Iris pigment epithelial cell (primary cell): ENCODE data around the gene RIMKLB.
A peak's percentile ranks its signal among the peaks of the same experiment; 100 is the strongest.
"Not testable (repeated sequence)": the region's sequence is repeated elsewhere in the genome, so short reads cannot be mapped to it uniquely, and the experiment has no call there.

ENCODE experiments used
- DNase-seq: peaks from one replicate; pipeline ENCODE4 v3.0.0-alpha.2; 2011; ENCODE audit warnings: low read depth

RIMKLB gene

GRCh38 chr12:8773461-8773860 is 75.7 kb downstream of the RIMKLB start:
- no peak for DNase-seq

- DNase-seq = no peak
These were observed 81.5 kb downstream of the RIMKLB start for GRCh38 chr12:8779281-8779680.

GRCh38 chr12:8779862-8780261 is 82.1 kb downstream of the RIMKLB start:
- no peak for DNase-seq

- DNase-seq = peak; percentile 59
These were observed 82.6 kb downstream of the RIMKLB start for GRCh38 chr12:8780389-8780788.

DNA sequence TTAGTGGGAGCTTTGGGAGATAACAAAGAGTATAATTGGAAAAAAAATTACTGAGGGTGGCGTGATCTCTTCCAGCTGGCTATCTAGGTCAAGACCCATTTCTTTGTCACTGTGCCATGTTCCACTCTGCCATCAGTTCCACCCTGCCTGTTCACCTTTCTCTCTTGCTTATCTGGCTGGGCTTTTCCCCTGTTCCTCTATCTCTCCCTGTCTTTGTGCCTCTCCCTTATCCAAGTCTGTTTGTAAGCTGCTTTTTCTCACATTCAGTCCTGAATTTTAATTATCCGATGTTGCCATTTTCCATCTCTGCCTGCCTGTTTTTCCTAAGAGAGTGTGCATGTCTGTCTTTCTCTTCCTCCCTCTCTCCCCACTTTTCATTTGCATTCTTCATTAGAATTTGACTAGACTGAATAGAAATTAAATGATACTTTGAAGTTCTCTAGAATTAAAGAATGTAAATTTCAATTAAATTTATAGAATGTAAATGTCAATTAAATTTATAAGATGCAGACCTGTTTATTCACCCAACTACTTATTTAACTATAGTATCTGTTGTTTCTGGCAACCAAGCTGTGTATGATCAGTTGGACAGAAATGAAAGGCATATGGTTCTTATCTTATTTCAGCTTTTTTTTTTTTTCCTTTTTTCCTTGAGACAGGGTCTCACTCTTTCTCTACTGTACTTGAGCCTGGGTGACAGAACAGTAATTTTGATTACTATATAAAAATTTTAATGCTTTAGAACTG is 83.8 kb downstream of the RIMKLB start:
- DNase-seq = no peak

GRCh38 chr12:8784290-8784888 is 86.6 kb downstream of the RIMKLB start:
- no peak for DNase-seq

GRCh38 chr12:8785499-8785898 is 87.7 kb downstream of the RIMKLB start:
- no peak for DNase-seq

- DNase-seq = not testable (repeated sequence)
These were observed 89.4 kb downstream of the RIMKLB start for GRCh38 chr12:8787206-8787605.

GRCh38 chr12:8788706-8789105 is 90.9 kb downstream of the RIMKLB start:
- not testable (repeated sequence) for DNase-seq

- DNase-seq = not testable (repeated sequence)
These were observed 91.7 kb downstream of the RIMKLB start for GRCh38 chr12:8789341-8790013.

- DNase-seq = not testable (repeated sequence)
These were observed 95.4 kb downstream of the RIMKLB start for GRCh38 chr12:8793226-8793625.

GRCh38 chr12:8794611-8795010 is 96.8 kb downstream of the RIMKLB start:
- not testable (repeated sequence) for DNase-seq

DNA sequence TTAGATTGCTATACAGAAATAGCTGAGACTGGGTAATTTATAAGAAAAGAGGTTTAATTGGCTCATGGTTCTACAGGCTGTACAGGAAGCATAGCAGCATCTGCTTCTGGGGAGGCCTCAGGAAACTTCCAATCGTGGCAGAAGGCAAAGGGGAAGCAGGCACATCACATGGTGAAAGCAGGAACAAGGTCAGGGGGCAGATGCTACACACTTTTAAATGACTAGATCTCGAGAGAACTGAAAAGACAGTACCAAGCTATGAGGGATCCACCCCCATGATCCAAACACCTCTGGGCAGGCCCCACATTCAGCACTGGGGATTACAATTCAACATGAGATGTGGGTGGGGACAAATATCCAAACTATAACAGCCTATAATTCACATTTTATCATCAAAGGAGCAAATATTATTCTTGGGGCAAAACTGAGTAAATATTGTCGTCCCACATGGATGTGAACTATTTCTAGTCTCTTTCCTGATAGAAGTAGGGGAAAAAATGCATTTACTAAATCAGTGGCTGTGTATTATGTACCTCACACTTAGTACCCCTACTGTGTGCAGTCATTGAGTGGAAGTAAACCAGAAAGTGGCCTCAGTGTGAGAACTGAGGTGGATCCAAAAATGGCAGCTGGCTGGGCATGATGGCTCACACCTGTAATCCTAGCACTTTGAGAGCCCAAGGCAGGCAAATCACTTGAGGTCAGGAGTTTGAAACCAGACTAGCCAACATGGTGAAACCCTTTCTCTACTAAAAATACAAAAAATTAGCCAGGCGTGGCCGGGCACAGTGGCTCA is 99.2 kb downstream of the RIMKLB start:
- no peak for DNase-seq

DNA sequence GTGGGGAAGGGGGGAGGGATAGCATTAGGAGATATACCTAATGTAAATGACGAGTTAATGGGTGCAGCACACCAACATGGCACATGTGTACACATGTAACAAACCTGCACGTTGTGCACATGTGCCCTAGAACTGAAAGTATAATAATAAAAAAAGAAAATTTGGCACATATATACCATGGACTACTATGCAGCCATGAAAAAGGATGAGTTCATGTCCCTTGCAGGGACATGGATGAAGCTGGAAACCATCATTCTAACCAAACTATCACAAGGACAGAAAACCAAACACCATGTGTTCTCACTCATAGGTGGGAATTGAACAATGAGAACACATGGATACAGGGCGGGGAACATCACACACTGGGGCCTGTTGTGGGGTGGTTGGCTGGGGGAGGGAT is 103.4 kb downstream of the RIMKLB start:
- not testable (repeated sequence) for DNase-seq

DNA sequence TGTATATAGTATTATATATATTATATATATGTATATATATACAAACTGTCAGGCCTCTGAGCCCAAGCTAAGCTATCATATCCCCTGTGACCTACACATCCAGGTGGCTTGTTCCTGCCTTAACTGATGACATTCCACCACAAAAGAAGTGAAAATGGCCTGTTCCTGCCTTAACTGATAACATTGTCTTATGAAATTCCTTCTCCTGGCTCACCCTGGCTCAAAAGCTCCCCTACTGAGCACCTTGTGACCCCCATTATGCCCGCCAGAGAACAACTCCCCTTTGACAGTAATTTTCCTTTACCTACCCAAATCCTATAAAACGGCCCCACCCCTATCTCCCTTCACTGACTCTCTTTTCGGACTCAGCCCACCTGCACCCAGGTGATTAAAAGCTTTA is 107.0 kb downstream of the RIMKLB start:
- DNase-seq = not testable (repeated sequence)

GRCh38 chr12:8805487-8805886 is 107.7 kb downstream of the RIMKLB start:
- DNase-seq = not testable (repeated sequence)

- not testable (repeated sequence) for DNase-seq
These were observed 109.3 kb downstream of the RIMKLB start for GRCh38 chr12:8807084-8807483.

- not testable (repeated sequence) for DNase-seq
These were observed 112.3 kb downstream of the RIMKLB start for GRCh38 chr12:8810112-8810511.

DNA sequence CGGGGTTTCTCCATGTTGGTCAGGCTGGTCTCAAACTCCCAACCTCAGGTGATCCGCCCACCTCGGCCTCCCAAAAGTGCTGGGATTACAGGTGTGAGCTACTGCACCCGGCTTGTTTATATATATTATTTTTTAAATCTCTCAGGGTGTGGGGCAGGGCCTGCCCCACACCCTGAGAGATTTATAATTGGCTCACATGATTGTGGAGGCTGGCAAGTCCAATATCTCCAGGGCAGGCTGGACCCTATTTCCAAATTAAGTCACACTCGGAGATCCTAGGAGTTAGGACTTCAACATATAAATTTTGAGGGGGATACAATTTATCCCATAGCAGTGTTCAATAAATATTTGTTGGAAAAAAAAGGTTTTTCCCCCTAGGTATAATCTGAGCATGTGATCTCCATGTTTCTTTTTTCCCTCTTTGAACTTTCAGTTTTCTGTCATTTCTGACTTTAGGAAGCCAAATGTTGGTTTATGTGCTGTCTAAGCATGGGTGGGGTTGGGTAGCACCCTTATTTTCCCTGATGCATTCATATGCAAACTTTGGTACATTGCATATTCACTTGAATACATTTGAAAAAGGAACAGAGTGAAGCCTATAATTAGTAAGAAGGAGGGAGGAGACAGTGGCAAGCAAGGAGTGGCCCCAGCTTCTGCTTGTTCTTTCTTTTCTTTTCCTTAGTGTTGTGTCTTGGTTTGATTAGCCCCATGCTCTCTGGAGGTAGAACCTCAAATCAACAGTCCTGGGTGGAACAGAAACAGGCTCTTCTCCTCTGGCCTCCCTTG is 116.0 kb downstream of the RIMKLB start:
- no peak for DNase-seq

GRCh38 chr12:8816448-8817050 is 118.8 kb downstream of the RIMKLB start:
- no peak for DNase-seq

GRCh38 chr12:8817856-8818255 is 120.1 kb downstream of the RIMKLB start:
- DNase-seq = no peak
